Type B pancreatic cell (in vitro differentiated cells): ENCODE results near the gene DAB1. TPM values are rescaled to one million over a fixed set of nuclear protein-coding genes. Genes with fewer than 3 reads are reported as not detected.

Experiments
- DNase-seq: peaks from one replicate; pipeline ENCODE4 v3.0.0; 2021; ENCODE audit warnings: mixed read lengths; ENCODE audit not compliant: unreplicated experiment; ENCODE audit errors: extremely low spot score
- H3K27ac Mint-ChIP-seq: 2 replicates; pipeline ENCODE4 v1.8.0; 2021; ENCODE audit warnings: mild to moderate bottlenecking, mixed read lengths
- H3K27me3 Mint-ChIP-seq: 2 replicates; pipeline ENCODE4 v1.8.0; 2021; ENCODE audit warnings: mixed read lengths
- H3K36me3 Mint-ChIP-seq: 2 replicates; pipeline ENCODE4 v1.8.0; 2021; ENCODE audit warnings: mixed read lengths
- H3K4me1 Mint-ChIP-seq: one replicate; pipeline ENCODE4 v1.8.0; 2021; ENCODE audit warnings: mixed read lengths; ENCODE audit not compliant: unreplicated experiment
- H3K4me3 Mint-ChIP-seq: 2 replicates; pipeline ENCODE4 v1.8.0; 2021; ENCODE audit warnings: mild to moderate bottlenecking, mixed read lengths
- H3K9me3 Mint-ChIP-seq: 2 replicates; pipeline ENCODE4 v1.8.0; 2021; ENCODE audit warnings: mixed read lengths
- total RNA-seq: library from RNA; stranded (reverse); gene quantifications from 2 replicates; pipeline ENCODE4 v1.2.1, GENCODE V29; 2021; ENCODE audit warnings: low replicate concordance
- TF ChIP-seq, protein P1 (sequence below): fragments of 200-600 bp; sonication (generic); conservative IDR thresholded peaks from 2 replicates; pipeline ENCODE4 v1.5.0; 2021; ENCODE audit warnings: antibody characterized with exemption, mild to moderate bottlenecking

DAB1 gene
- total RNA-seq, 1 donor from 2014 or later = 7.3 TPM

- H3K36me3 Mint-ChIP-seq = no peaks in the 10 kb centered on the region
Measured at GRCh38 chr1:56952501-56952900, 471.4 kb downstream of the DAB1 start.

DNA sequence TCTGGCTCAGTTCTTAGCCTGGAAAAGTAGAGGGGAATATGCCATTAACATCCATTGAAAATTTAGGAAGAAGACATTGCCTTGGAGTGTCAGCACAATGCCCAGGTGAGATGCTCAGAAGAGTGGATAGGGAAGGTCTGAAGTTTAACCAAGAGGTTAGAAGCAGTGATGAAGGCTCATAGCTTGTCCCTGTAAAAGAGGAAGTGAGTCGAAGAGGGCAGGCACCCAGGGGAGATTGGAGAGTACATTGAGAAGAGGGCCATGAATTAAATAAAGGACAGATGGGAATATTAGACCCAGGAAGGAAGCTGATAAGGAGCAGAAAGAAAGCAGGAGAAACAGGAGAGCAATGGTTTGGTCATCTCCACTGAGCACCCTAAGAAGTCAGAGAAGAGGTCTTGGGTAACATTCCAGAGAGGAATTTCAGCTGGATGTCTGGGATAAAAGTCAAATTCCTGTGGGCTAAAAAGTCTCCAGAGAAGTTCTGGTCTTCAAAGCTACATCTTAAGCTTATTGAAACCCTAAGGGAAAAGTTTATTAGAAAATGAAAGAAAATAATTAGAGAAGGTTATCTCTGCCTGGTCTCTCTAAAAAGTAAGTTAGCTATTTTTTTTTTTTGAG, 475.3 kb downstream of the DAB1 start:
- TF ChIP-seq, protein P1, sequence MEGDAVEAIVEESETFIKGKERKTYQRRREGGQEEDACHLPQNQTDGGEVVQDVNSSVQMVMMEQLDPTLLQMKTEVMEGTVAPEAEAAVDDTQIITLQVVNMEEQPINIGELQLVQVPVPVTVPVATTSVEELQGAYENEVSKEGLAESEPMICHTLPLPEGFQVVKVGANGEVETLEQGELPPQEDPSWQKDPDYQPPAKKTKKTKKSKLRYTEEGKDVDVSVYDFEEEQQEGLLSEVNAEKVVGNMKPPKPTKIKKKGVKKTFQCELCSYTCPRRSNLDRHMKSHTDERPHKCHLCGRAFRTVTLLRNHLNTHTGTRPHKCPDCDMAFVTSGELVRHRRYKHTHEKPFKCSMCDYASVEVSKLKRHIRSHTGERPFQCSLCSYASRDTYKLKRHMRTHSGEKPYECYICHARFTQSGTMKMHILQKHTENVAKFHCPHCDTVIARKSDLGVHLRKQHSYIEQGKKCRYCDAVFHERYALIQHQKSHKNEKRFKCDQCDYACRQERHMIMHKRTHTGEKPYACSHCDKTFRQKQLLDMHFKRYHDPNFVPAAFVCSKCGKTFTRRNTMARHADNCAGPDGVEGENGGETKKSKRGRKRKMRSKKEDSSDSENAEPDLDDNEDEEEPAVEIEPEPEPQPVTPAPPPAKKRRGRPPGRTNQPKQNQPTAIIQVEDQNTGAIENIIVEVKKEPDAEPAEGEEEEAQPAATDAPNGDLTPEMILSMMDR = no peak
- H3K27ac Mint-ChIP-seq = no peak overlapping the region
- DNase-seq = no peak
- no peak overlapping the region for H3K4me3 Mint-ChIP-seq
- no peaks in the 10 kb centered on the region for H3K36me3 Mint-ChIP-seq
- no peaks in the 10 kb centered on the region for H3K27me3 Mint-ChIP-seq
- H3K9me3 Mint-ChIP-seq = no peaks in the 10 kb centered on the region
- no peaks in the 10 kb centered on the region for H3K4me1 Mint-ChIP-seq

More at GRCh38 chr1:56952501-56952900, 471.4 kb downstream of the DAB1 start:
- no peak for DNase-seq
- peaks cover under 1% of the 10 kb centered on the region for H3K4me1 Mint-ChIP-seq
- TF ChIP-seq, protein P1 = no peak
- H3K9me3 Mint-ChIP-seq = no peaks in the 10 kb centered on the region
- no peak overlapping the region for H3K4me3 Mint-ChIP-seq
- peaks cover 5% of the 10 kb centered on the region for H3K27me3 Mint-ChIP-seq
- no peak overlapping the region for H3K27ac Mint-ChIP-seq
